ENCODE data around the gene BLOC1S4. TPM values are rescaled to one million over a fixed set of nuclear protein-coding genes. Genes with fewer than 3 reads are reported as not detected.

BLOC1S4 gene
- total RNA-seq, 1 experiment from 2014 or later, result 15.7 TPM

GRCh38 chr4:6746721-6747293, 30.8 kb downstream of the BLOC1S4 start (continued):
- TF ChIP-seq RAD21 (IDR thresholded peaks at IDR 0.05; ENCODE audit: low read depth), result no peak
- TF ChIP-seq EGR1 (IDR thresholded peaks at IDR 0.05; ENCODE audit: low read depth), result no peak
- no peak for TF ChIP-seq POLR2A (IDR thresholded peaks at IDR 0.05; ENCODE audit: borderline replicate concordance, extremely low read depth, insufficient read depth, insufficient read length)
- TF ChIP-seq SP1 (IDR thresholded peaks at IDR 0.05; ENCODE audit: low read depth), result no peak
- TF ChIP-seq EZH2 (IDR thresholded peaks at IDR 0.05), result no peak

- ChIA-PET CTCF (no interaction called here), RAD21 (ENCODE audit: low non-redundant PET in 1 of 2, low total read pairs in 2 of 2, uncharacterized antibody in 2 of 2, unreplicated experiment in 2 of 2) (no interaction called here), POLR2A (no interaction called here)
- Histone ChIP-seq H3K27me3 (ENCODE audit: insufficient read depth, low read length) (no peaks in the 10 kb centered on the region), H3K27ac (ENCODE audit: low read depth, low read length) (no peak overlapping the region), H3K79me2 (ENCODE audit: insufficient read depth, low read length) (no peaks in the 10 kb centered on the region), H3K4me1 (ENCODE audit: control insufficient read depth in 1 of 2, insufficient read depth in 2 of 2, low read length in 2 of 2) (peaks cover 28 to 58% of the 10 kb centered on the region in 2 experiments), H3K9ac (ENCODE audit: low read length) (no peak overlapping the region), H3K4me3 (replicated peaks in 1 of 2; ENCODE audit: low read depth in 1 of 2, low read length in 2 of 2) (no peak overlapping the region), H4K20me1 (ENCODE audit: insufficient read depth) (no peaks in the 10 kb centered on the region), H3K4me2 (ENCODE audit: low read length) (no peak overlapping the region), H3K9me2 (ENCODE audit: insufficient read depth) (no peaks in the 10 kb centered on the region), H3K36me3 (ENCODE audit: control insufficient read depth in 1 of 2, insufficient read depth in 2 of 2, low read length in 2 of 2) (no peaks in the 10 kb centered on the region), H3K9me3 (ENCODE audit: control insufficient read depth in 1 of 2, insufficient read depth in 1 of 2, low read depth in 1 of 2, low read length in 2 of 2) (no peaks in the 10 kb centered on the region), H2AFZ (ENCODE audit: low read depth, low read length, poor library complexity, severe bottlenecking) (no peak overlapping the region)
- ATAC-seq (no peak), DNase-seq (ENCODE audit: low read depth, low spot score) (no peak)
- BruUV-seq (replicated peaks), result no TSS peak
- intact Hi-C loops (cut with micrococcal nuclease), result no loop called here
- TF ChIP-seq TCF7L2 (IDR thresholded peaks at IDR 0.05; ENCODE audit: borderline replicate concordance, extremely low read depth, insufficient read depth, insufficient read length), result no peak
- TF ChIP-seq RAD21 (IDR thresholded peaks at IDR 0.05; ENCODE audit: low read depth), result no peak
- TF ChIP-seq ATF3 (IDR thresholded peaks at IDR 0.05), result no peak
- no peak for TF ChIP-seq YY1 (IDR thresholded peaks at IDR 0.05; ENCODE audit: extremely low read depth, insufficient replicate concordance, low read depth, low read length)
- no peak for TF ChIP-seq EZH2phosphoT487 (IDR thresholded peaks at IDR 0.05; ENCODE audit: borderline replicate concordance)
- TF ChIP-seq ZNF274 (IDR thresholded peaks at IDR 0.05; ENCODE audit: low read depth, low read length), result no peak
- no peak for TF ChIP-seq POLR2A (IDR thresholded peaks at IDR 0.05; ENCODE audit: borderline replicate concordance, extremely low read depth, insufficient read depth, insufficient read length)
- TF ChIP-seq JUND (IDR thresholded peaks at IDR 0.05), result no peak
- no peak for TF ChIP-seq CEBPB (IDR thresholded peaks at IDR 0.05; ENCODE audit: low read depth)
- no peak for TF ChIP-seq SRF (IDR thresholded peaks at IDR 0.05; ENCODE audit: low read depth)
- TF ChIP-seq CTCF (IDR thresholded peaks at IDR 0.05 in 2 of 3, conservative IDR thresholded peaks at IDR 0.05 in 1 of 3; ENCODE audit: borderline replicate concordance in 1 of 3, insufficient read depth in 1 of 3, low read depth in 2 of 3, low read length in 2 of 3), result no peak
Observed at GRCh38 chr4:6747294-6748051, 31.5 kb downstream of the BLOC1S4 start.
